ENCODE data around the gene LCN12. TPM values are rescaled to one million over a fixed set of nuclear protein-coding genes. Genes with fewer than 3 reads are reported as not detected.

LCN12 gene
- total RNA-seq, 1 experiment from 2014 or later, result not detected

DNA sequence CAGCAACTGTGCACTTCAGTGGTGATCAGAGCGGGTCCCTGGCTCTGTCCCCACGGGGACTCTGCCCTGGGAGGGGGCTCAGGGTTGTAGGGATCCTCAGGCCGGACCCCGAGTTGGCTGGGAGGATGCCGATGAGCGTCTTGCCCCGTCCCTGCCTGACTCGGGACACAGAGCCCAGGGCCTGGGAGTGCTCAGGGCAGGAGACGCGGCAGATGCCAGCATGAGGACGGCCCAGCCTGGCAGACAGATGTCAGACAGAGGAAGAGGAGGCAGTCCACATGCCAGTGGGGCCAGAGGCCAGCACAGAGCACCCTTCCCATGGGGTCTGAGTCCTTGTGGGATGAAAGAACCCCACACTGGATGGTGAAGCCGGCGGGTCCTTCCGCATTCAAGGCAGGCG, 11.3 kb downstream of the LCN12 start:
- CTCF ChIA-PET, result no interaction called here
- POLR2A ChIA-PET (ENCODE audit: low non-redundant PET), result no interaction called here
- intact Hi-C loops (cut with micrococcal nuclease; ENCODE audit: unreplicated experiment), result no loop called here
- no peak overlapping the region for H3K4me3 ChIP-seq (ENCODE audit: low read depth, low read length, poor library complexity, severe bottlenecking)
- BruUV-seq (replicated peaks), result no TSS peak
- H3K36me3 ChIP-seq (ENCODE audit: insufficient read depth, low read length, poor library complexity, severe bottlenecking), result no peaks in the 10 kb centered on the region
- no peak for DNase-seq (ENCODE audit: low spot score)
- no peak for TF ChIP-seq EZH2 (IDR thresholded peaks at IDR 0.05; ENCODE audit: borderline replicate concordance, low read depth, low read length, poor library complexity, severe bottlenecking)
- TF ChIP-seq, protein P1, sequence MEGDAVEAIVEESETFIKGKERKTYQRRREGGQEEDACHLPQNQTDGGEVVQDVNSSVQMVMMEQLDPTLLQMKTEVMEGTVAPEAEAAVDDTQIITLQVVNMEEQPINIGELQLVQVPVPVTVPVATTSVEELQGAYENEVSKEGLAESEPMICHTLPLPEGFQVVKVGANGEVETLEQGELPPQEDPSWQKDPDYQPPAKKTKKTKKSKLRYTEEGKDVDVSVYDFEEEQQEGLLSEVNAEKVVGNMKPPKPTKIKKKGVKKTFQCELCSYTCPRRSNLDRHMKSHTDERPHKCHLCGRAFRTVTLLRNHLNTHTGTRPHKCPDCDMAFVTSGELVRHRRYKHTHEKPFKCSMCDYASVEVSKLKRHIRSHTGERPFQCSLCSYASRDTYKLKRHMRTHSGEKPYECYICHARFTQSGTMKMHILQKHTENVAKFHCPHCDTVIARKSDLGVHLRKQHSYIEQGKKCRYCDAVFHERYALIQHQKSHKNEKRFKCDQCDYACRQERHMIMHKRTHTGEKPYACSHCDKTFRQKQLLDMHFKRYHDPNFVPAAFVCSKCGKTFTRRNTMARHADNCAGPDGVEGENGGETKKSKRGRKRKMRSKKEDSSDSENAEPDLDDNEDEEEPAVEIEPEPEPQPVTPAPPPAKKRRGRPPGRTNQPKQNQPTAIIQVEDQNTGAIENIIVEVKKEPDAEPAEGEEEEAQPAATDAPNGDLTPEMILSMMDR (conservative IDR thresholded peaks at IDR 0.05; ENCODE audit: low read depth, low read length), result no peak
- H3K9me3 ChIP-seq (ENCODE audit: low read depth, low read length, poor library complexity, severe bottlenecking), result no peaks in the 10 kb centered on the region
- H3K4me1 ChIP-seq (ENCODE audit: insufficient read depth, low read length, poor library complexity, severe bottlenecking), result peaks cover 4% of the 10 kb centered on the region
- H3K27me3 ChIP-seq (replicated peaks; ENCODE audit: insufficient read depth, low read depth, low read length, poor library complexity), result no peaks in the 10 kb centered on the region
- H3K27ac ChIP-seq (ENCODE audit: low read depth, low read length, poor library complexity, severe bottlenecking), result no peak overlapping the region

DNA sequence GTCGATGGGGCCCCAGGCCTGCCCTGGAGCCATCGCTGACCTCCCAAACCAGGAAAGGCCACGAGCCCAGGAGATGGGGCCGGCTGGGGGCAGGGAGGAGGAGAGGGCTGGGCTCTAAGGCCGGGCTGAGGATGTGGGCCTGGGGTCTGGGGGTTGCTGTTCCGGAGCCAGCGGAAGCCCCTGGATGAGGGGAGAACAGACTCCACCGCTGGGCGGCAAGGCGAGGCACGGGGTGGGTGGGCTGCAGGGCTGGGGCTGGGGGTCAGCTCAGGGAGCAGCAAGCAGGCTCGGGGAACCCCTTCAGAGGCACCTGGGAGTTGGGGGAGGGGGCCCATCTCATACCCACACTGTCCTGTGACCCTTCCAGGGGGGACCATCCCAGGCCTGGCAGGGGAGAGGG, 11.7 kb downstream of the LCN12 start:
- H3K4me1 ChIP-seq (ENCODE audit: insufficient read depth, low read length, poor library complexity, severe bottlenecking), result peaks cover 4% of the 10 kb centered on the region
- no peaks in the 10 kb centered on the region for H3K36me3 ChIP-seq (ENCODE audit: insufficient read depth, low read length, poor library complexity, severe bottlenecking)
- POLR2A ChIA-PET (ENCODE audit: low non-redundant PET), result no interaction called here
- intact Hi-C loops (cut with micrococcal nuclease; ENCODE audit: unreplicated experiment), result no loop called here
- no peak overlapping the region for H3K27ac ChIP-seq (ENCODE audit: low read depth, low read length, poor library complexity, severe bottlenecking)
- TF ChIP-seq EZH2 (IDR thresholded peaks at IDR 0.05; ENCODE audit: borderline replicate concordance, low read depth, low read length, poor library complexity, severe bottlenecking), result no peak
- TF ChIP-seq, protein P1 (conservative IDR thresholded peaks at IDR 0.05; ENCODE audit: low read depth, low read length), result no peak
- BruUV-seq (replicated peaks), result no TSS peak
- H3K4me3 ChIP-seq (ENCODE audit: low read depth, low read length, poor library complexity, severe bottlenecking), result no peak overlapping the region
- CTCF ChIA-PET, result no interaction called here
- DNase-seq (ENCODE audit: low spot score), result no peak
- H3K27me3 ChIP-seq (replicated peaks; ENCODE audit: insufficient read depth, low read depth, low read length, poor library complexity), result no peaks in the 10 kb centered on the region
- H3K9me3 ChIP-seq (ENCODE audit: low read depth, low read length, poor library complexity, severe bottlenecking), result no peaks in the 10 kb centered on the region

DNA sequence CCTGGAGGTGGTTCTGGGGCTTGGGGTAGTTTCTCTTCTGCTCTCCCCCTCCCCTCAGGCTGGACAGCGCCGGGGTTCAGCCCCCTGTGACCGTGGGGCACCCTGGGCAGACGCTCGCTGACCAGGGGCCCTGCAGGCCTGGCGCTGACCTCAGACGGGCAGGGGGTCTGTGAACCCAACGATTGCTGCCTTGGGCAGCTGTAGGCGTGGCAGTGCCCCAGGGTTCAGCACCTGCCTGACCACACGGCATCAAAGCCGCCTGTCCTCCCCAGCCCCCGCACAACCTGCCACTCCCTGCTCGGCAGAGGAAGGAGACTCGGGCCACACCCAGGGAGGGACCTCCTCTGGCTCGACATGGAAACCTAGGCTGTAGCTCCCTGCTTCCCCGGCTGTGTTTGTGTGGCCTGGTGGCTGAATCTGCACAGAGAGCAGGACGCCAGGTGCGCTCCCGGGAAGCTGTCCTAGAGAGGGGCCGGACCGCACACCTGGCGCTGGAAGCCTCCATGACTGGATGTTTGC, 12.2 kb downstream of the LCN12 start:
- TF ChIP-seq, protein P1 (conservative IDR thresholded peaks at IDR 0.05; ENCODE audit: low read depth, low read length), result no peak
- no peak for TF ChIP-seq EZH2 (IDR thresholded peaks at IDR 0.05; ENCODE audit: borderline replicate concordance, low read depth, low read length, poor library complexity, severe bottlenecking)
- Histone ChIP-seq H3K4me3 (ENCODE audit: low read depth, low read length, poor library complexity, severe bottlenecking) (no peak overlapping the region), H3K9me3 (ENCODE audit: low read depth, low read length, poor library complexity, severe bottlenecking) (no peaks in the 10 kb centered on the region), H3K36me3 (ENCODE audit: insufficient read depth, low read length, poor library complexity, severe bottlenecking) (no peaks in the 10 kb centered on the region), H3K27ac (ENCODE audit: low read depth, low read length, poor library complexity, severe bottlenecking) (no peak overlapping the region), H3K27me3 (replicated peaks; ENCODE audit: insufficient read depth, low read depth, low read length, poor library complexity) (no peaks in the 10 kb centered on the region), H3K4me1 (ENCODE audit: insufficient read depth, low read length, poor library complexity, severe bottlenecking) (peaks cover 4% of the 10 kb centered on the region)
- no peak for DNase-seq (ENCODE audit: low spot score)
- intact Hi-C loops (cut with micrococcal nuclease; ENCODE audit: unreplicated experiment), result no loop called here
- POLR2A ChIA-PET (ENCODE audit: low non-redundant PET), result no interaction called here
- CTCF ChIA-PET, result interaction anchor here (0.7 kb wide), 1 partner anchor 190 kb away, joined by 7 read pairs; no protein-coding TSS in a partner anchor
- BruUV-seq (replicated peaks), result no TSS peak

Data from A673 (cell line).